Natural killer cell (primary cell): ENCODE results near the gene TEX2. TPM values are rescaled to one million over a fixed set of nuclear protein-coding genes. Genes with fewer than 3 reads are reported as not detected.

ENCODE experiments used
- ATAC-seq, 3 donors: fragments of 150-1000 bp in 2 of 3; fragments of 200-7000 bp in 1 of 3; cut with Tn5 transposase; 1 replicate in 1 of 3; 2 replicates in 2 of 3; pipeline ENCODE4 v1.10.0; 2021; ENCODE audit warnings: mild to moderate bottlenecking in 2 of 3, moderate library complexity in 2 of 3
- DNase-seq, 2 donors: peaks; one replicate each; pipeline versions ENCODE4 v3.0.0 to v3.0.0-alpha.2; 2013 to 2021; ENCODE audit warnings: mixed read lengths in 1 of 2
- H3K27ac ChIP-seq: one replicate; pipeline ENCODE4 v1.5.1; 2013; ENCODE audit warnings: mild to moderate bottlenecking, low read length
- H3K27me3 ChIP-seq: one replicate; pipeline ENCODE4 v1.6.1; 2013; ENCODE audit warnings: low read length; ENCODE audit not compliant: control insufficient read depth, insufficient read depth
- H3K36me3 ChIP-seq: one replicate; pipeline ENCODE4 v1.6.1; 2013; ENCODE audit warnings: low read length; ENCODE audit not compliant: control insufficient read depth, insufficient read depth
- H3K4me1 ChIP-seq: one replicate; pipeline ENCODE4 v1.6.1; 2013; ENCODE audit warnings: low read length; ENCODE audit not compliant: control insufficient read depth, insufficient read depth
- H3K4me3 ChIP-seq: one replicate; pipeline ENCODE4 v1.5.1; 2013; ENCODE audit warnings: low read length
- H3K9me3 ChIP-seq: one replicate; pipeline ENCODE4 v1.6.1; 2013; ENCODE audit warnings: low read length; ENCODE audit not compliant: control insufficient read depth, insufficient read depth
- H3K27ac Mint-ChIP-seq, 2 donors: one replicate each; pipeline ENCODE4 v1.8.0; 2022; ENCODE audit warnings: mild to moderate bottlenecking in 2 of 2, mixed read lengths in 2 of 2, moderate library complexity in 1 of 2
- H3K27me3 Mint-ChIP-seq, 2 donors: one replicate each; pipeline ENCODE4 v1.8.0; 2022; ENCODE audit warnings: low read depth in 2 of 2, mixed read lengths in 2 of 2
- H3K36me3 Mint-ChIP-seq: one replicate; pipeline ENCODE4 v1.8.0; 2022; ENCODE audit warnings: mixed read lengths
- H3K4me1 Mint-ChIP-seq, 2 donors: one replicate each; pipeline ENCODE4 v1.8.0; 2022; ENCODE audit warnings: mixed read lengths in 2 of 2
- H3K4me3 Mint-ChIP-seq: one replicate; pipeline ENCODE4 v1.8.0; 2022; ENCODE audit warnings: mild to moderate bottlenecking, moderate library complexity, mixed read lengths
- H3K9me3 Mint-ChIP-seq, 2 donors: one replicate each; pipeline ENCODE4 v1.8.0; 2022; ENCODE audit warnings: mixed read lengths in 2 of 2
- WGBS: methylation state at CpG from one replicate; pipeline ENCODE4 v1.1.7; 2013; ENCODE audit warnings: missing lambda C conversion rate; ENCODE audit not compliant: insufficient coverage; 5-methylcytosine and 5-hydroxymethylcytosine counted together
- intact Hi-C: fragments of 100-400 bp; cut with micrococcal nuclease; formaldehyde crosslinking; loops from one replicate; pipeline ENCODE4 v1.14.2; 2022
- total RNA-seq, 4 donors: library from RNA; stranded (reverse); fragments of 120-200 nt in 1 of 4; gene quantifications; one replicate each; pipeline versions ENCODE4 v1.2.3 to v1.2.4, GENCODE V29; 2013 to 2022
- TF ChIP-seq, protein P1 (sequence below): fragments of 200-600 bp; IDR thresholded peaks from one replicate; pipeline ENCODE4 v1.8.0; 2022; ENCODE audit warnings: antibody characterized with exemption

Gene TEX2
- total RNA-seq, 3 donors from 2014 or later (not counting 1 experiment from before 2014, with no cell fraction given), result 8.3 to 16.3 (median 11.3) TPM

DNA sequence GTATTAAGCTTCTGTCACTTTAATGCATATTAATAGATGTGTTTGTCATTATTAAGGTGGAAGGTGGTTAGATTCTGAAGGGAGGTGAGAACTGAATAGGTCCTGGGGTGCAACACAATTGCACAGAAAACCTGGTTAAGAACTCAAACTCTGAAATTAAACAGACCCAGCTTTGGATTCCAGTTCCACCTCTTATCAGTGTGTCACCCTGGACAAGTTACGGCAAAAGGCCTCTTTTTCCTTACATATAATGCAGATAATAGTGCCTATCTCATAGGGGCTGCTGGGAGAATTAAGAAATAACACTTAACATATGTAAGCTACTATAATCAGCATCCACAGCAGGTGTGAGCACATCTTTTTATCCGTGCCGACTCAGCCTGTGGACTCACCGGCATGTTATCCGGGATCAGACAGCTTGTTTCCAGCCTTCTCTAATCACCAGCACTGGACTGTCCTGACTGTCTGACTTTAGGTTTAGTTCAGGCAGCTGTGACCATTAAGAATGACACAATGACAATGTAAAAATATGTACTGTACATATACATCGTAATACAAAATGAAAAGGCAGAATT is 31.4 kb downstream of the TEX2 start:
- intact Hi-C loops, result no loop called here
- no peaks in the 10 kb centered on the region for H3K36me3 ChIP-seq
- H3K4me3 Mint-ChIP-seq, result no peak overlapping the region
- H3K27me3 Mint-ChIP-seq, result no peaks in the 10 kb centered on the region
- no peaks in the 10 kb centered on the region for H3K4me1 ChIP-seq
- TF ChIP-seq, protein P1, sequence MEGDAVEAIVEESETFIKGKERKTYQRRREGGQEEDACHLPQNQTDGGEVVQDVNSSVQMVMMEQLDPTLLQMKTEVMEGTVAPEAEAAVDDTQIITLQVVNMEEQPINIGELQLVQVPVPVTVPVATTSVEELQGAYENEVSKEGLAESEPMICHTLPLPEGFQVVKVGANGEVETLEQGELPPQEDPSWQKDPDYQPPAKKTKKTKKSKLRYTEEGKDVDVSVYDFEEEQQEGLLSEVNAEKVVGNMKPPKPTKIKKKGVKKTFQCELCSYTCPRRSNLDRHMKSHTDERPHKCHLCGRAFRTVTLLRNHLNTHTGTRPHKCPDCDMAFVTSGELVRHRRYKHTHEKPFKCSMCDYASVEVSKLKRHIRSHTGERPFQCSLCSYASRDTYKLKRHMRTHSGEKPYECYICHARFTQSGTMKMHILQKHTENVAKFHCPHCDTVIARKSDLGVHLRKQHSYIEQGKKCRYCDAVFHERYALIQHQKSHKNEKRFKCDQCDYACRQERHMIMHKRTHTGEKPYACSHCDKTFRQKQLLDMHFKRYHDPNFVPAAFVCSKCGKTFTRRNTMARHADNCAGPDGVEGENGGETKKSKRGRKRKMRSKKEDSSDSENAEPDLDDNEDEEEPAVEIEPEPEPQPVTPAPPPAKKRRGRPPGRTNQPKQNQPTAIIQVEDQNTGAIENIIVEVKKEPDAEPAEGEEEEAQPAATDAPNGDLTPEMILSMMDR, result no peak
- H3K36me3 Mint-ChIP-seq, result no peaks in the 10 kb centered on the region
- H3K27ac Mint-ChIP-seq, result no peak overlapping the region
- ATAC-seq (no peak), DNase-seq (no peak)
- H3K27ac ChIP-seq, result no peak overlapping the region
- over 99% methylated on average over 6 of the region's 6 CpGs for WGBS
- no peaks in the 10 kb centered on the region for H3K9me3 ChIP-seq
- no peaks in the 10 kb centered on the region for H3K9me3 Mint-ChIP-seq
- no peak overlapping the region for H3K4me3 ChIP-seq
- H3K4me1 Mint-ChIP-seq, result peaks cover 0 to 4% of the 10 kb centered on the region in 2 donors
- no peaks in the 10 kb centered on the region for H3K27me3 ChIP-seq

DNA sequence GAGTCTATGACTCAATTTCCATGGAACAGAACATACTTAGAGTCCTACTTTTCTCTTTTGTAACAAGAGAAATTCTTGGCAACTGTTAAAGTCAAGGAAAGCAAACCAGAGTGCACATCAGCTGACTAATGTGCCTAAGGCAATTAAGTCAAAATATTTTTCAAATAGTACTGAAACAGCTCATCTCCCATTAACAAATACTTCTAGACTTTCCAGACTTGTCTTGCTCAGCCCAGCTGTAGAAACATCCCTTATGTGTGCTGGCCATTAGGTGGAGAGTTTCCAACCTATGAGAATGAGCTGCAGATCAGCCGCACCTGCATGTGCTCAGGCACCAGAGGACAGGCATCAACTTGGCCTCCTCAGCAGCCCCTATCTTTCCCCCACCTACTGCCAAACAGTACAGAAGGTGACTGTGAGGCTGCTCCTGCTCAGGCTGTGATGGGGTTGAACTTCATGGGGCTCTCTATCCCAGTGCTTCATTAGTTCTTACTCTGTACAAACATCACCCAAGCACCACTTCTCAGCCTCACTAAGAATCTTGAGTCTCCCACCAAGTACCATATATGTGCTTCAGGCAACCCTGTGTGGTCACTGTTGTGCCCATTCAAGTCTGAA is 32.2 kb downstream of the TEX2 start:
- no peaks in the 10 kb centered on the region for H3K4me1 ChIP-seq
- 100% methylated on average over 1 of the region's 1 CpG for WGBS
- H3K27me3 Mint-ChIP-seq, result no peaks in the 10 kb centered on the region
- no peak overlapping the region for H3K4me3 Mint-ChIP-seq
- no peaks in the 10 kb centered on the region for H3K9me3 Mint-ChIP-seq
- H3K27ac ChIP-seq, result no peak overlapping the region
- no peaks in the 10 kb centered on the region for H3K27me3 ChIP-seq
- no peak for DNase-seq
- intact Hi-C loops, result no loop called here
- no peak for ATAC-seq
- no peak overlapping the region for H3K27ac Mint-ChIP-seq
- TF ChIP-seq, protein P1, result no peak
- no peaks in the 10 kb centered on the region for H3K36me3 Mint-ChIP-seq
- H3K4me1 Mint-ChIP-seq, result peaks cover 0 to 4% of the 10 kb centered on the region in 2 donors
- H3K4me3 ChIP-seq, result no peak overlapping the region
- H3K9me3 ChIP-seq, result no peaks in the 10 kb centered on the region
- no peaks in the 10 kb centered on the region for H3K36me3 ChIP-seq

DNA sequence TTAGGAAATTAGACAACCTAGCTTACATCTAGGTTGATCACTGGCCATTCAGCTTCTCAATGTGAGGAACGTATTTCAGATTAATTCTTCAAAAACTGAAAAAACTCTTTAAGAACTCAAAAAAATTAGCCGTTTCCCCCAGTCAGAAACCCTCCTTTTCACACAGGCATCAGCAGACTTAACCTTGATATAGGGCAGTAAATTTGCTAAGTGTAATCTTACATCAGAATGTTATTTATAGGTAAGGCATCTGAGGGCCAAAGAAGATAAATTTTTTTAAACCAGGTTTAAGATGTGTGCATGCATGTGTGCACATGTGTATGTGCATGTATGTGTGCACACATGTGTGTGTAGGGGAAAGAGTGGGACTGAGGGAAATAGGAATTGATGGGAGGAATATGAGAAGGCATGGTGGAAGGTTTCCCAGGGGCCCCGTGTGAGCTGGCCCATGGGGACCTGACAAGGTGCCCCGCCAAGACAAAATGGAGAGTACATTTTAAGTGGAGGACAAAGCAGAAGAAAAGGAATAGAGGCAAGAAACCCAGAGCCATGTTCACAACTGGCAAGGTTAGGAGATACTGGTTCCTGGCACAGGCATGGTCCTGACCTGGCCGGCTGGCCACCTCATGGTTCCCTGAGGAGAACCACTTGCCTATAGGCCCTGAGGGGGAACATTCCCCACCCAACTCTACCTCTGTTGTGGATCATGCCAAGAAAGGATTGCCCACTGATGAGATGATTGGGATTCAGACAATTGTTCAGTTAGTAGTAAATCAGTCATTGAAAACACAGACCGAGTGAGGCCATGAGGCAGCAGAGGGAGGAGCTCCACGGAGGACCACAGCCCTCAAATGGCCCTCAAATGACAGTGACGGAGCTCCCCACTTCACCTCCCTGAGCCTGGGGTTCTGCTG is 33.0 kb downstream of the TEX2 start:
- Histone ChIP-seq H3K9me3 (no peaks in the 10 kb centered on the region), H3K4me3 (no peak overlapping the region), H3K36me3 (no peaks in the 10 kb centered on the region), H3K27ac (no peak overlapping the region), H3K4me1 (no peaks in the 10 kb centered on the region), H3K27me3 (no peaks in the 10 kb centered on the region)
- TF ChIP-seq, protein P1, result no peak
- WGBS, result 95% methylated on average over 7 of the region's 8 CpGs
- H3K27ac Mint-ChIP-seq, result no peak overlapping the region
- DNase-seq (no peak), ATAC-seq (no peak)
- no peaks in the 10 kb centered on the region for H3K27me3 Mint-ChIP-seq
- H3K4me3 Mint-ChIP-seq, result no peak overlapping the region
- intact Hi-C loops, result no loop called here
- H3K4me1 Mint-ChIP-seq, result peaks cover 0 to 4% of the 10 kb centered on the region in 2 donors
- H3K9me3 Mint-ChIP-seq, result no peaks in the 10 kb centered on the region
- H3K36me3 Mint-ChIP-seq, result no peaks in the 10 kb centered on the region
